BLaER1 treated with 17β-estradiol and CSF1 and Interleukin-3, amounts not matched to agents 10 nM and 100 nM (cell line): Measurements from ENCODE around the gene MANBA.
A peak's percentile ranks its signal among the peaks of the same experiment; 100 is the strongest.

Experiments
- H3K27ac ChIP-seq, 11 experiments: shearing (Covaris generic); formaldehyde crosslinking; 2 replicates each; pipeline ENCODE4 v1.8.1; 2022
- H3K27me3 ChIP-seq, 11 experiments: shearing (Covaris generic); formaldehyde crosslinking; 2 replicates each; pipeline ENCODE4 v1.8.1; 2022
- H3K36me3 ChIP-seq, 11 experiments: shearing (Covaris generic); formaldehyde crosslinking; 2 replicates each; pipeline ENCODE4 v1.8.1; 2022
- H3K4me1 ChIP-seq, 10 experiments: shearing (Covaris generic); formaldehyde crosslinking; 2 replicates each; pipeline ENCODE4 v1.8.1; 2022
- H3K4me2 ChIP-seq, 11 experiments: shearing (Covaris generic); formaldehyde crosslinking; 2 replicates each; pipeline ENCODE4 v1.8.1; 2022
- H3K4me3 ChIP-seq, 10 experiments: shearing (Covaris generic); formaldehyde crosslinking; 2 replicates each; pipeline ENCODE4 v1.8.1; 2022
- H3K9ac ChIP-seq, 11 experiments: shearing (Covaris generic); formaldehyde crosslinking; 2 replicates each; pipeline ENCODE4 v1.8.1; 2022
- H3K9me3 ChIP-seq, 11 experiments: shearing (Covaris generic); formaldehyde crosslinking; replicated peaks in 1 of 11; 2 replicates each; pipeline ENCODE4 v1.8.1; 2022
- H4K20me1 ChIP-seq, 11 experiments: shearing (Covaris generic); formaldehyde crosslinking; 2 replicates each; pipeline ENCODE4 v1.8.1; 2022
- Cebpa-rat ChIP-seq, 11 experiments: shearing (Covaris generic); IDR thresholded peaks; 2 replicates each; pipeline ENCODE4 v1.8.1; 2022

Gene MANBA

GRCh38 chr4:102638621-102639020, 122.1 kb downstream of the MANBA start:
- Histone ChIP-seq H3K36me3 (peaks cover 66 to 99% (median 77%) of the 10 kb centered on the region in 11 experiments), H3K4me2 (no peak overlapping the region), H3K9ac (no peak overlapping the region), H4K20me1 (peaks cover 0 to 18% (median 0%) of the 10 kb centered on the region in 11 experiments; a peak in 3 of 22 replicates), H3K27me3 (no peaks in the 10 kb centered on the region), H3K4me1 (peaks cover 0 to 7% (median 0%) of the 10 kb centered on the region in 10 experiments; a peak in 1 of 20 replicates), H3K9me3 (no peaks in the 10 kb centered on the region), H3K27ac (no peak overlapping the region), H3K4me3 (no peak overlapping the region)
- no peak for TF ChIP-seq Cebpa-rat (IDR thresholded peaks at IDR 0.05)

- peaks cover 0 to 7% (median 0%) of the 10 kb centered on the region in 10 experiments; a peak in 1 of 20 replicates for H3K4me1 ChIP-seq
- peaks cover 0 to 18% (median 0%) of the 10 kb centered on the region in 11 experiments; a peak in 3 of 22 replicates for H4K20me1 ChIP-seq
- H3K4me2 ChIP-seq = no peak overlapping the region
- no peaks in the 10 kb centered on the region for H3K9me3 ChIP-seq
- no peak overlapping the region for H3K27ac ChIP-seq
- no peak overlapping the region for H3K4me3 ChIP-seq
- no peak for TF ChIP-seq Cebpa-rat (IDR thresholded peaks at IDR 0.05)
- peaks cover 72 to 100% (median 85%) of the 10 kb centered on the region in 11 experiments for H3K36me3 ChIP-seq
- H3K9ac ChIP-seq = no peak overlapping the region
- H3K27me3 ChIP-seq = no peaks in the 10 kb centered on the region
Observed at GRCh38 chr4:102637391-102637790, 123.4 kb downstream of the MANBA start.

- H3K27me3 ChIP-seq = no peaks in the 10 kb centered on the region
- H3K36me3 ChIP-seq = peaks cover 49 to 85% (median 70%) of the 10 kb centered on the region in 11 experiments
- peaks cover 0 to 7% (median 0%) of the 10 kb centered on the region in 10 experiments; a peak in 1 of 20 replicates for H3K4me1 ChIP-seq
- no peaks in the 10 kb centered on the region for H3K9me3 ChIP-seq
- no peak overlapping the region for H3K4me2 ChIP-seq
- H3K4me3 ChIP-seq = no peak overlapping the region
- TF ChIP-seq Cebpa-rat (IDR thresholded peaks at IDR 0.05) = no peak
- no peak overlapping the region for H3K9ac ChIP-seq
- peaks cover 0 to 4% (median 0%) of the 10 kb centered on the region in 11 experiments; a peak in 3 of 22 replicates for H4K20me1 ChIP-seq
- H3K27ac ChIP-seq = no peak overlapping the region
Observed at GRCh38 chr4:102633100-102633499, 127.7 kb downstream of the MANBA start.

- no peak overlapping the region for H3K9ac ChIP-seq
- no peak overlapping the region for H3K4me3 ChIP-seq
- H3K4me1 ChIP-seq = peaks cover 0 to 2% (median 0%) of the 10 kb centered on the region in 10 experiments; a peak in 1 of 20 replicates
- peaks cover 0 to 4% (median 0%) of the 10 kb centered on the region in 11 experiments; a peak in 3 of 22 replicates for H4K20me1 ChIP-seq
- H3K27me3 ChIP-seq = no peaks in the 10 kb centered on the region
- peaks cover 43 to 79% (median 64%) of the 10 kb centered on the region in 11 experiments for H3K36me3 ChIP-seq
- TF ChIP-seq Cebpa-rat (IDR thresholded peaks at IDR 0.05) = no peak
- H3K27ac ChIP-seq = no peak overlapping the region
- H3K4me2 ChIP-seq = no peak overlapping the region
- H3K9me3 ChIP-seq = no peaks in the 10 kb centered on the region
Observed at GRCh38 chr4:102632241-102633065, 128.3 kb downstream of the MANBA start.

- H3K9me3 ChIP-seq = no peaks in the 10 kb centered on the region
- no peaks in the 10 kb centered on the region for H3K4me1 ChIP-seq
- H3K9ac ChIP-seq = no peak overlapping the region
- H3K4me3 ChIP-seq = no peak overlapping the region
- H4K20me1 ChIP-seq = peaks cover 0 to 4% (median 0%) of the 10 kb centered on the region in 11 experiments; a peak in 2 of 22 replicates
- H3K36me3 ChIP-seq = peaks cover 35 to 70% (median 55%) of the 10 kb centered on the region in 11 experiments
- no peaks in the 10 kb centered on the region for H3K27me3 ChIP-seq
- no peak for TF ChIP-seq Cebpa-rat (IDR thresholded peaks at IDR 0.05)
- H3K27ac ChIP-seq = no peak overlapping the region
- no peak overlapping the region for H3K4me2 ChIP-seq
Observed at GRCh38 chr4:102631616-102632015, 129.2 kb downstream of the MANBA start.

GRCh38 chr4:102629673-102630072, 131.1 kb downstream of the MANBA start:
- Histone ChIP-seq H3K9me3 (no peaks in the 10 kb centered on the region), H3K4me3 (no peak overlapping the region), H3K36me3 (peaks cover 22 to 51% (median 38%) of the 10 kb centered on the region in 11 experiments), H4K20me1 (peaks cover 0 to 4% (median 0%) of the 10 kb centered on the region in 11 experiments; a peak in 2 of 22 replicates), H3K27me3 (no peaks in the 10 kb centered on the region), H3K9ac (no peak overlapping the region), H3K4me1 (peaks cover 3 to 15% (median 10%) of the 10 kb centered on the region in 10 experiments; a peak in 14 of 20 replicates), H3K27ac (no peak overlapping the region), H3K4me2 (no peak overlapping the region)
- TF ChIP-seq Cebpa-rat (IDR thresholded peaks at IDR 0.05) = no peak

GRCh38 chr4:102627831-102628523, 132.8 kb downstream of the MANBA start:
- Histone ChIP-seq H3K4me1 (peaks cover 3 to 15% (median 10%) of the 10 kb centered on the region in 10 experiments; a peak in 14 of 20 replicates), H3K9me3 (no peaks in the 10 kb centered on the region), H3K4me2 (no peak overlapping the region), H3K4me3 (no peak overlapping the region), H3K9ac (no peak overlapping the region), H3K27ac (no peak overlapping the region), H4K20me1 (peaks cover 0 to 4% (median 0%) of the 10 kb centered on the region in 11 experiments; a peak in 1 of 22 replicates), H3K27me3 (no peaks in the 10 kb centered on the region), H3K36me3 (peaks cover 10 to 34% (median 23%) of the 10 kb centered on the region in 11 experiments)
- no peak for TF ChIP-seq Cebpa-rat (IDR thresholded peaks at IDR 0.05)

GRCh38 chr4:102625232-102625930, 135.4 kb downstream of the MANBA start:
- Histone ChIP-seq H3K36me3 (peaks cover 0 to 9% (median under 1%) of the 10 kb centered on the region in 11 experiments; a peak in 7 of 22 replicates), H3K4me3 (no peak overlapping the region), H3K27ac (no peak overlapping the region; a peak in 1 of 22 replicates), H4K20me1 (no peaks in the 10 kb centered on the region), H3K4me1 (peaks cover 3 to 24% (median 18%) of the 10 kb centered on the region in 10 experiments; a peak in 19 of 20 replicates), H3K4me2 (peak overlapping the region in 10 of 11 experiments; percentile 10 to 75 (median 30); a peak in 15 of 22 replicates), H3K9me3 (no peaks in the 10 kb centered on the region), H3K27me3 (no peaks in the 10 kb centered on the region), H3K9ac (peak overlapping the region in 2 of 11 experiments; percentile 35 to 45; a peak in 1 of 22 replicates)
- TF ChIP-seq Cebpa-rat (IDR thresholded peaks at IDR 0.05) = no peak
